K562 (cell line): ENCODE measurements around the gene GALNT13.
A peak's percentile ranks its signal among the peaks of the same experiment; 100 is the strongest.

Experiments used
- ELF2 ChIP-seq: fragments of 250-450 bp; sonication (Bioruptor Pico); IDR thresholded peaks from 2 replicates; pipeline ENCODE4 v1.5.0; 2021; ENCODE audit warnings: mild to moderate bottlenecking
- EP300 ChIP-seq: IDR thresholded peaks from 2 replicates; pipeline ENCODE4 v1.6.1; 2012; ENCODE audit warnings: low read length, improper control_type of control experiment
- FOXA3 ChIP-seq, 2 experiments: fragments of 450-650 bp in 1 of 2; sonication (generic) in 1 of 2; formaldehyde crosslinking; IDR thresholded peaks in 1 of 2; conservative IDR thresholded peaks in 1 of 2; 2 replicates each; pipeline versions ENCODE4 v1.4.0 to v1.8.0; 2020 to 2022; ENCODE audit warnings: mild to moderate bottlenecking in 2 of 2, missing genetic modification reagents in 1 of 2
- FOXM1 ChIP-seq, 2 experiments: fragments of 450-650 bp in 1 of 2; sonication (generic) in 1 of 2; formaldehyde crosslinking in 1 of 2; IDR thresholded peaks; 2 replicates each; pipeline versions ENCODE4 v1.6.1 to v1.9.0; 2017 to 2022; ENCODE audit warnings: low read depth in 2 of 2, mild to moderate bottlenecking in 2 of 2, missing genetic modification reagents in 1 of 2, moderate library complexity in 1 of 2
- GTF3C2 ChIP-seq: IDR thresholded peaks from 3 replicates; pipeline ENCODE4 v1.6.1; 2011; ENCODE audit warnings: borderline replicate concordance, mild to moderate bottlenecking, moderate library complexity; ENCODE audit not compliant: insufficient read length; ENCODE audit errors: extremely low read depth
- HIVEP1 ChIP-seq: fragments of 250-450 bp; sonication (Bioruptor Pico); IDR thresholded peaks from 2 replicates; pipeline ENCODE4 v1.4.0; 2020; ENCODE audit warnings: mild to moderate bottlenecking
- JUNB ChIP-seq: fragments of 450-650 bp; formaldehyde crosslinking; conservative IDR thresholded peaks from 2 replicates; pipeline ENCODE4 v1.4.0; 2020; ENCODE audit warnings: mild to moderate bottlenecking
- KDM4B ChIP-seq, 2 experiments: fragments of 450-650 bp in 1 of 2; sonication (generic) in 1 of 2; IDR thresholded peaks; 2 replicates each; pipeline ENCODE4 v1.6.1; 2016 to 2017; ENCODE audit warnings: borderline replicate concordance in 2 of 2, antibody characterized with exemption in 1 of 2, low read depth in 1 of 2, mild to moderate bottlenecking in 1 of 2
- NFIC ChIP-seq: fragments of 450-650 bp; IDR thresholded peaks from 2 replicates; pipeline ENCODE4 v1.6.1; 2017; ENCODE audit warnings: mild to moderate bottlenecking, inconsistent platforms
- PRMT5 ChIP-seq: sonication (generic); formaldehyde crosslinking; IDR thresholded peaks from 2 replicates; pipeline ENCODE4 v1.5.0; 2020; ENCODE audit warnings: missing genetic modification reagents
- ZBTB26 ChIP-seq: fragments of 450-650 bp; formaldehyde crosslinking; IDR thresholded peaks from 2 replicates; pipeline ENCODE4 v1.4.0; 2022; ENCODE audit warnings: missing genetic modification characterization
- ZBTB40 ChIP-seq, 2 experiments: fragments of 450-650 bp in 1 of 2; sonication (generic) in 1 of 2; formaldehyde crosslinking in 1 of 2; IDR thresholded peaks; 2 replicates each; pipeline versions ENCODE4 v1.7.1 to v1.9.0; 2016 to 2022; ENCODE audit warnings: inconsistent platforms in 1 of 2, mild to moderate bottlenecking in 1 of 2, missing genetic modification reagents in 1 of 2
- ZFP1 ChIP-seq: fragments of 450-650 bp; formaldehyde crosslinking; IDR thresholded peaks from 2 replicates; pipeline ENCODE4 v1.4.0; 2020; ENCODE audit warnings: mild to moderate bottlenecking, mixed read lengths
- ZNF408 ChIP-seq: fragments of 250-450 bp; sonication (Bioruptor Pico); IDR thresholded peaks from 2 replicates; pipeline ENCODE4 v1.4.0; 2020; ENCODE audit warnings: low read depth, mild to moderate bottlenecking, moderate library complexity

GRCh38 chr2:154029504-154029903 is 157.8 kb downstream of the GALNT13 start:
- TF ChIP-seq PRMT5 (CRISPR knock-in tag) (no peak), NFIC (peak; percentile 78), ZBTB40 (IDR thresholded peaks at IDR 0.05) (no peak), ZBTB40 (CRISPR knock-in tag; IDR thresholded peaks at IDR 0.05) (no peak), EP300 (no peak), FOXA3 (CRISPR knock-in tag; conservative IDR thresholded peaks at IDR 0.05 in 1 of 2, IDR thresholded peaks at IDR 0.05 in 1 of 2) (no peak), GTF3C2 (no peak), ZBTB26 (CRISPR knock-in tag) (no peak), ELF2 (CRISPR knock-in tag) (no peak), FOXM1 (IDR thresholded peaks at IDR 0.05; ENCODE audit: low read depth) (no peak), FOXM1 (CRISPR knock-in tag; IDR thresholded peaks at IDR 0.05; ENCODE audit: low read depth) (no peak), ZNF408 (CRISPR knock-in tag) (no peak), KDM4B (IDR thresholded peaks at IDR 0.05; ENCODE audit: borderline replicate concordance in 2 of 2, low read depth in 1 of 2) (no peak), ZFP1 (no peak), JUNB (CRISPR knock-in tag) (no peak), HIVEP1 (CRISPR knock-in tag) (no peak)
